GM19351 (cell line): ENCODE data around the gene ALDH3B1.
"Not testable (repeated sequence)": the region's sequence is repeated elsewhere in the genome, so short reads cannot be mapped to it uniquely, and the experiment has no call there.

Source experiments
- ATAC-seq: cut with Tn5 transposase; IDR thresholded peaks from one replicate; pipeline ENCODE4 v1.9.1; 2021; ENCODE audit warnings: mild to moderate bottlenecking, moderate library complexity; ENCODE audit not compliant: unreplicated experiment

The ALDH3B1 gene, protein sequence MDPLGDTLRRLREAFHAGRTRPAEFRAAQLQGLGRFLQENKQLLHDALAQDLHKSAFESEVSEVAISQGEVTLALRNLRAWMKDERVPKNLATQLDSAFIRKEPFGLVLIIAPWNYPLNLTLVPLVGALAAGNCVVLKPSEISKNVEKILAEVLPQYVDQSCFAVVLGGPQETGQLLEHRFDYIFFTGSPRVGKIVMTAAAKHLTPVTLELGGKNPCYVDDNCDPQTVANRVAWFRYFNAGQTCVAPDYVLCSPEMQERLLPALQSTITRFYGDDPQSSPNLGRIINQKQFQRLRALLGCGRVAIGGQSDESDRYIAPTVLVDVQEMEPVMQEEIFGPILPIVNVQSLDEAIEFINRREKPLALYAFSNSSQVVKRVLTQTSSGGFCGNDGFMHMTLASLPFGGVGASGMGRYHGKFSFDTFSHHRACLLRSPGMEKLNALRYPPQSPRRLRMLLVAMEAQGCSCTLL

GRCh38 chr11:68010090-68011041 is at the start of gene ALDH3B1:
Gene ALDH3B1 (plus strand): TSS chr11:68010327. CDS start chr11:68015298, 4,971 bp downstream.
- ATAC-seq: no peak

GRCh38 chr11:67963217-67963616 is 46.9 kb upstream of the ALDH3B1 start:
- not testable (repeated sequence) for ATAC-seq

DNA sequence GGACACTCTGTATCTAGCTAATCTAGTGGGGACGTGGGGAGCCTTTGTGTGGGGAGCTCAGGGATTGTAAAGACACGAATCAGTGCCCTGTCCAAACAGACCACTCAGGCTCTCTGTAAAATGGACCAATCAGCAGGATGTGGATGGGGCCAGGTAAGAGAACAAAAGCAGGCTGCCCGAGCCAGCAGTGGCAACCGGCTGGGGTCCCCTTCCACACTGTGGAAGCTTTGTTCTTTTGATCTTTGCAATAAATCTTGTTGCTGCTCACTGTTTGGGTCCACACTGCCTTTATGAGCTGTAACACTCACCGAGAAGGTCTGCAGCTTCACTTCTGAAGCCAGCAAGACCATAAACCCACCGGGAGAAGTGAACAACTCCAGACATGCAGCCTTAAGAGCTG is 46.2 kb upstream of the ALDH3B1 start:
- not testable (repeated sequence) for ATAC-seq

GRCh38 chr11:67964746-67965145 is 45.4 kb upstream of the ALDH3B1 start:
- ATAC-seq: not testable (repeated sequence)

- ATAC-seq: not testable (repeated sequence)
These were observed 44.2 kb upstream of the ALDH3B1 start for GRCh38 chr11:67965830-67966348.

- ATAC-seq: not testable (repeated sequence)
These were observed 35.4 kb upstream of the ALDH3B1 start for GRCh38 chr11:67974746-67975145.

- ATAC-seq: not testable (repeated sequence)
These were observed 31.2 kb upstream of the ALDH3B1 start for GRCh38 chr11:67978766-67979418.

GRCh38 chr11:67981226-67981625 is 28.9 kb upstream of the ALDH3B1 start:
- ATAC-seq: not testable (repeated sequence)

GRCh38 chr11:67982255-67982857 is 27.8 kb upstream of the ALDH3B1 start:
- ATAC-seq: not testable (repeated sequence)

- ATAC-seq: no peak
These were observed 26.2 kb upstream of the ALDH3B1 start for GRCh38 chr11:67983951-67984350.

- not testable (repeated sequence) for ATAC-seq
These were observed 24.8 kb upstream of the ALDH3B1 start for GRCh38 chr11:67985302-67985701.

DNA sequence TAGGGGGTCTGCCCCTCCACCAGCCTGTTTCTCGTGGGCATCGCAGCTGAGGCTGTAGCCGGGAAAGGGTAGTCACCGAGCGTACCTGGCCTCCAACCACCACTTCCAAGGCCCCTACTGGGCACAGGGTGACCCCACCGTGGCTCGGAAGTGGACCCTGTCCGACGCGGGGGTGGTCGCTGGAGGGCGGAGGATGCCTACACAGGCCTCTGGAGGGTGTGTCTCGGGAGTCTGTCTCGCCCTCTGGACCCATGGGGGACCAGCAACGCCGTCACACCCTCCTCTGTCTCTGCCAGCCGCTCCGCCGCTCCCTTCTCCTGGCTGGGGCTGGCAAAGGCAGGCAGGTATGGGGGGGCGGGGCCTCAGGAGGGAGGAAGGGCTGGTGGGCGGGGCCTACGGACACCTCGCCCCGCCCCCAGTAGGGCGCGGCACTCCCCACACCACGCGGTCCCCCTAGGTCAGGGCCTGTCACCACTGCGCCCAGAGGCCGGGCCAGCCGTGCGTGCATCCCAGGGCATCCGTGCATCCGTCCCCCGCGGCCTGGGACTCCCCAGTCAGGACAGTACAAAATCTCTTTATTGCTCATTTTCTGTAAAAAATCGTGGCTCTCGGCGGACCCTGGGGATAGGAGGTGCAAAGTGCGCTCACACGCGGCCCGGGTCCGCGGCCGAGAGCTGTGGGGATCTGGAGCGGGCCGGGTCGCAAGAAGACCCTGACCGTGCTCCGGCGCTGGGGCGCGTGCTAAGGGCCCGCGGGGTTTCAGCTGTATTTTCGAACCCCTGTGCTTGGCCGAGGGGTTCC is 19.4 kb upstream of the ALDH3B1 start:
- ATAC-seq: not testable (repeated sequence)

DNA sequence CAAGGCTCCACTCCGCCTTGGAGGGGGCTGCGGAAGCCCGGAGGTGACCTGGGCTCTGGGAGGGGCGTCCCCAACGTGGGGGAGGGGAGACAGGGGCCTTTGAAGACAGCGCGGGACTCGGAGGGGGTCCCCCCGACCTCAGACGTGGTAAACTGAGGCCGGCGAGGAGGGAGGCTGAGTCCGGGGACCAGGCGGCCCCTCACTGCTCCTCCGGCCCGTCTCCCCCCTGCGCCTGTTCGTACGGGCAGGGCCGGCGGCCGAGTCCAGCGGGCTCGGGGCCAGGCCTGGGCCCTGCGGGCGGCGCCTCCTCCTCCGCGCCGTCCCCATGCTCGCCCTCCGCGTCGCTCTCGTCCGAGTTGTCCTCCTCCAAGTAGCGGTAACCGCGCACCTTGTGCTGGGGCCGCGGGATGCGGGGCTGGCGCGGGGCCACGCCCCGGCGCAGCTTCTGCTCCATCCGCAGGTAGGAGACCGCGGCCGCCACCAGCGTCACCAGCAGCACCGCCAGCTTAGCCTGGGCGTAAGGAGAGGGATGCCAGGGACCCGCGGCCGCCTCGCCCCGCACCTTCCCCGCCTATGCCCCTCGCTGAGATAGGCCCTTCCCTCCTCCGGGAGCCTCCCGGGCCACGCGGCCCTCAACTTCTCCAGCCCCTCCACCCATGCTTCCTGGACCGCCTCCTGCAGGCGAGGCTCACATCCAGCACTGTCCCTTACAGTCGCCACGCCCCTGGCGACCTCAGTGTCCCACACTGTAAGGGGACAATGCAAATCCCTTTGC is 18.6 kb upstream of the ALDH3B1 start:
- ATAC-seq: not testable (repeated sequence)

GRCh38 chr11:67993821-67994220 is 16.3 kb upstream of the ALDH3B1 start:
- ATAC-seq: not testable (repeated sequence)

DNA sequence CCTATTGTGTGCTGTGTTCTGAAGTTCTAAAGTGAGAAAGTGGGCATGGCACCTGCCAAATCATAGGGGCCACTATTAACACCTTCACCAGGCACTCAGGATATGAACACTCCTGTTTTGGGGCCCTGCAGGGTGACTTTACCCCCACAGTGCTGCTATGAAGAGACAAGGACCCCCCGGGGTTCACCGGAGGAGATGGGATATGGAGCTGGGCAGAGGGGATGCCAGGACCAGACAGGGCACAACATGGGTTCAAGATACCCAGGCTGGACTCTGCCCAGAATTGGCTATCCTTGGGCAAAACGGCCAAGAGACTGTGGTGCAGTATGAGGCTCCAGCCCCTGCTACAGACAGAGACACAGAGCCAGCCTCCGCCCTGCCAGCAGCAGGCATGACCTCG is 15.7 kb upstream of the ALDH3B1 start:
- ATAC-seq: not testable (repeated sequence)

DNA sequence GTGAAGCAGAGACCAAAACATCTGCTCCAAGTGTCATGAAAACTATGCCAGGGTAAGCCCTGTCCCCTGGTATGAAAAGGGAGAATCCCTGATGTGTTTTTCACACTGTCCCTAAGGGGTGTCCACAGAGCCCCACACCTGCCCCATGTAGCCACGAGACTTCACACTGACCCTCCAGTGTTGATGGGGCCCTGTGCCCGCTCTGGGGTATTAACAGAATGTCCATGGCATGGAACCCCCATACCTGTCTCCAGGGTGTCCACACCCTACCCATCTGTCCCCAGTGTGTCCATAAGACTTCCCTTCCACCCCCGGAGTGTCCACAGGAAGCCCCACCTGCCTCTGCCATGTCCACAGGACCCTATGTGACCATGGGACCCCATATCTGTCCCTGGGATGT is 15.0 kb upstream of the ALDH3B1 start:
- not testable (repeated sequence) for ATAC-seq

DNA sequence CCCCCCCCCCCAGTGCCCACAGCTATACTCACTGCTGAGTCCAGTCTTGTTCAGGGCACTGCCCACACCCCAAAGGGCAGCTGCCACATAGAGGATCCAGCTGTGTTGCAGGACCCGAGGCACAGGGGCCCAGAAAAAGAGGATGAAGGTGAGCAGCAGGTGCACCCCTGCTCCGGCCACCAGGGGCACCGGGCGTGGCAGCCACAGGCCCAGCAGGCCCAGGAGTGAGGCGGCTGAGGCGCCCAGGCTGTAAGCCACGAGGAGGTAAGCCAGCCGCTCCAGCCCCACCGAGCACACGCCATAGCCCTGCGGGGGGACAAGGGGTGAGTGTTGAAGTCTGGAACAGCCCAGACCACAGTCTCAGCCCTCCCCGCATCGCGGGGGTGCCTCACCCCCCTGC is 14.5 kb upstream of the ALDH3B1 start:
- ATAC-seq: not testable (repeated sequence)

GRCh38 chr11:67996051-67996450 is 14.1 kb upstream of the ALDH3B1 start:
- no peak for ATAC-seq
